Measurements from ENCODE around the gene DPP6. TPM values are rescaled to one million over a fixed set of nuclear protein-coding genes. Genes with fewer than 3 reads are reported as not detected.

DPP6 gene
- total RNA-seq, 1 experiment from 2014 or later: not detected

DNA sequence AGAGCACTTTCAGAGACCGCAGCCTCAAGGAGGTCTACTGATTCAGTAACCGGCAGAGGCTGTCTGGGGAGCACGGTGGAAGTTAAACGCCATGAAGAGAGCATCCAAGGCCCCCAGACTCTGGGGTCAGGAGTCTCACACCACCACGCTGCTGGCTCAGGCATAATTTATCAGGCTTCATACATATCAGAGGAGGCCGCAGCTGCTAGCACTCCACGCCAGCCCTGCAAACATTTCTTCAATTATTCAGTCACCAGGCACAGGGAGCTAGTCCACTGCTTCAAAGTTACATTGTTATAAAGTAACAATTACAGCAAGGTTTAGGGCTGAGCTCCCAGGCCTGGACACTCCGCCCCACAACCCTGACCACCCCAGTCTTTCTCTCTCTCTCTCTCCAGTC is 852.9 kb downstream of the DPP6 start:
- in situ Hi-C loops (cut with HindIII; ENCODE audit: low pct_unique_long_range_greater_than_20kb, low sequenced_read_pairs): no loop called here
- no peaks in the 10 kb centered on the region for H3K4me1 ChIP-seq (ENCODE audit: control insufficient read depth, insufficient read depth, low read length)
- DNase-seq (ENCODE audit: low read depth, low spot score) (no peak), ATAC-seq (no peak)
- H3K9me3 ChIP-seq (ENCODE audit: control insufficient read depth, insufficient read depth, low read depth, low read length): no peaks in the 10 kb centered on the region
- BruUV-seq (replicated peaks): no TSS peak
- intact Hi-C loops (cut with micrococcal nuclease; ENCODE audit: unreplicated experiment): no loop called here
- H3K27me3 ChIP-seq (ENCODE audit: control insufficient read depth, insufficient read depth, low read length): no peaks in the 10 kb centered on the region
- TF ChIP-seq POLR2AphosphoS5 (IDR thresholded peaks at IDR 0.05; ENCODE audit: low read depth, low read length): no peak
- TF ChIP-seq TCF7L2 (IDR thresholded peaks at IDR 0.05; ENCODE audit: low read depth, low read length): no peak
- TF ChIP-seq SIN3A (IDR thresholded peaks at IDR 0.05; ENCODE audit: borderline replicate concordance, insufficient read depth, low read depth, low read length): no peak
- no peak for TF ChIP-seq REST (IDR thresholded peaks at IDR 0.05; ENCODE audit: insufficient read depth in 1 of 2, low read depth in 2 of 2, low read length in 1 of 2)
- TF ChIP-seq, protein P1, sequence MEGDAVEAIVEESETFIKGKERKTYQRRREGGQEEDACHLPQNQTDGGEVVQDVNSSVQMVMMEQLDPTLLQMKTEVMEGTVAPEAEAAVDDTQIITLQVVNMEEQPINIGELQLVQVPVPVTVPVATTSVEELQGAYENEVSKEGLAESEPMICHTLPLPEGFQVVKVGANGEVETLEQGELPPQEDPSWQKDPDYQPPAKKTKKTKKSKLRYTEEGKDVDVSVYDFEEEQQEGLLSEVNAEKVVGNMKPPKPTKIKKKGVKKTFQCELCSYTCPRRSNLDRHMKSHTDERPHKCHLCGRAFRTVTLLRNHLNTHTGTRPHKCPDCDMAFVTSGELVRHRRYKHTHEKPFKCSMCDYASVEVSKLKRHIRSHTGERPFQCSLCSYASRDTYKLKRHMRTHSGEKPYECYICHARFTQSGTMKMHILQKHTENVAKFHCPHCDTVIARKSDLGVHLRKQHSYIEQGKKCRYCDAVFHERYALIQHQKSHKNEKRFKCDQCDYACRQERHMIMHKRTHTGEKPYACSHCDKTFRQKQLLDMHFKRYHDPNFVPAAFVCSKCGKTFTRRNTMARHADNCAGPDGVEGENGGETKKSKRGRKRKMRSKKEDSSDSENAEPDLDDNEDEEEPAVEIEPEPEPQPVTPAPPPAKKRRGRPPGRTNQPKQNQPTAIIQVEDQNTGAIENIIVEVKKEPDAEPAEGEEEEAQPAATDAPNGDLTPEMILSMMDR (IDR thresholded peaks at IDR 0.05): no peak
- CTCF ChIA-PET: no interaction called here
- POLR2A ChIA-PET: no interaction called here
- H3K36me3 ChIP-seq (ENCODE audit: control insufficient read depth, insufficient read depth, low read length): no peaks in the 10 kb centered on the region
- H3K27ac ChIP-seq (ENCODE audit: low read length): no peak overlapping the region
- H3K4me3 ChIP-seq (ENCODE audit: low read depth in 2 of 2, low read length in 2 of 2): no peak overlapping the region

- ChIA-PET CTCF (no interaction called here), POLR2A (interaction anchor here (0.7 kb wide), 1 partner anchor 73 kb away, joined by 7 read pairs; no protein-coding TSS in a partner anchor)
- Histone ChIP-seq H3K4me1 (ENCODE audit: control insufficient read depth, insufficient read depth, low read length) (no peaks in the 10 kb centered on the region), H3K4me3 (ENCODE audit: low read depth in 2 of 2, low read length in 2 of 2) (no peak overlapping the region), H3K36me3 (ENCODE audit: control insufficient read depth, insufficient read depth, low read length) (no peaks in the 10 kb centered on the region), H3K9me3 (ENCODE audit: control insufficient read depth, insufficient read depth, low read depth, low read length) (no peaks in the 10 kb centered on the region), H3K27me3 (ENCODE audit: control insufficient read depth, insufficient read depth, low read length) (no peaks in the 10 kb centered on the region), H3K27ac (ENCODE audit: low read length) (no peak overlapping the region)
- no TSS peak for BruUV-seq (replicated peaks)
- DNase-seq (ENCODE audit: low read depth, low spot score) (no peak), ATAC-seq (no peak)
- in situ Hi-C loops (cut with HindIII; ENCODE audit: low pct_unique_long_range_greater_than_20kb, low sequenced_read_pairs): no loop called here
- no peak for TF ChIP-seq TCF7L2 (IDR thresholded peaks at IDR 0.05; ENCODE audit: low read depth, low read length)
- TF ChIP-seq POLR2AphosphoS5 (IDR thresholded peaks at IDR 0.05; ENCODE audit: low read depth, low read length): no peak
- no peak for TF ChIP-seq REST (IDR thresholded peaks at IDR 0.05; ENCODE audit: insufficient read depth in 1 of 2, low read depth in 2 of 2, low read length in 1 of 2)
- no peak for TF ChIP-seq SIN3A (IDR thresholded peaks at IDR 0.05; ENCODE audit: borderline replicate concordance, insufficient read depth, low read depth, low read length)
- TF ChIP-seq, protein P1 (IDR thresholded peaks at IDR 0.05): no peak
- intact Hi-C loops (cut with micrococcal nuclease; ENCODE audit: unreplicated experiment): no loop called here
Observed at GRCh38 chr7:154905615-154906014, 853.4 kb downstream of the DPP6 start.

All from Panc1 (cell line).